Right forelimb (tissue), 1 donor: ENCODE measurements around the gene JOSD2.

Source experiments
- DNase-seq: peaks from one replicate; pipeline ENCODE4 v3.0.0-alpha.2; 2018

Gene JOSD2, protein sequence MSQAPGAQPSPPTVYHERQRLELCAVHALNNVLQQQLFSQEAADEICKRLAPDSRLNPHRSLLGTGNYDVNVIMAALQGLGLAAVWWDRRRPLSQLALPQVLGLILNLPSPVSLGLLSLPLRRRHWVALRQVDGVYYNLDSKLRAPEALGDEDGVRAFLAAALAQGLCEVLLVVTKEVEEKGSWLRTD

DNA sequence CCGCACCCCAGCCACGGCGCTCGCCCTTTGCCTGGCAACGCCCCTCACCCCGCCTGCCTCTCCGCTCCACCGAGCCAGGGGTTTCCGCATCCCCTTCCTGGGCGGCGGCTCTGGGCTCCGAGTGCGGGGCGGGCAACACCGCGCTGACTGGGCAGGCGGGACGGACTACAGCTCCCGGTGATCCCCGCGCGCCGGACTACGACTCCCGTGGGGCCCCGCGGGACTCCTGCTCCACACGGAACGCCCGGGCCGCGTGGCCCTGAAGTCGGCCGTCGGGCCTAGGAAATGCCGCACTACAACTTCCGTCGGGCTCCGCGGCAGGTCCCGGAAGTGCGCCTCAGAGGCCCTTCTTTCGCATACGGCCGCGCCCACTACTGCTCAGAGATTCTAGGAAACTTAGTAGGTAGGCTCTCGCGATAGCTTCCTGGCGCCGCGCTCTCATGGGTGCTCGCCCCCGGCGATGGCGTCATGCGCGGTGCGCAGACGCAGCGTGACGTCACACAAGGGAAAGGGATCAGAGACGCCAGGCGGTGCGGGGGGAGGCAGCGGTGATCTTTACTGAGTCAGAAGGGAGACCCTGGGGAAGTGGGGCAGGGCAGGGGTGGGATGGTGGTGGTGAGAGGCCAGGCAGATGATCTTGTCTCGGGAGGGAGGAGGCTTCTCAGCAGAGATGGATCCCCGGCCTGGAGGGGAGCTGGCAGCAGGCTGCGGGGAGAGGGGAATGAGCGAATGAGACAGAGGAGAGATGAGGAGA, at the start of gene JOSD2:
JOSD2 (minus strand) TSS at position 123 of the 754 bp plus-strand sequence. CDS start 760 bp downstream, outside the sequence.
- peak; percentile 98 for DNase-seq

- no peak for DNase-seq
These were observed 48.6 kb upstream of the JOSD2 start for GRCh38 chr19:50559636-50560035.

DNA sequence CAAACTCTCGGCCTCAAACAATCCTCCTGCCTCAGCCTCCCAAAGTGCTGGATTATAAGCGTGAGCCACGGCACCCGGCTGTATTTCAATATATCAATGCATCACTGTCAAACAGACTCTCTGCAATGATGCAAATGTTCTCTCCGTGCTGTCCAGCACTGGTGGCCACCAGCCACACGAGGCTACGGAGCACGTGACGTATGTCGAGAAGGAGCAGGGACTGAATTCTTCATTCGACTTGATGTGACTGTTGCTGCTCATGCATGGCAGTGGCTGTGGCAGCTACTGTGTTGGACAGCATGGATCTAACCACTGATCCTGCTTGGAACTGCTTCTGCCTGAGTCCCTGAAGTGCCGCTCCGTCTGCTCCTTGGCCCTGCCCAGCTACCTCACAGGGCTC, 47.5 kb upstream of the JOSD2 start:
- DNase-seq: no peak

DNA sequence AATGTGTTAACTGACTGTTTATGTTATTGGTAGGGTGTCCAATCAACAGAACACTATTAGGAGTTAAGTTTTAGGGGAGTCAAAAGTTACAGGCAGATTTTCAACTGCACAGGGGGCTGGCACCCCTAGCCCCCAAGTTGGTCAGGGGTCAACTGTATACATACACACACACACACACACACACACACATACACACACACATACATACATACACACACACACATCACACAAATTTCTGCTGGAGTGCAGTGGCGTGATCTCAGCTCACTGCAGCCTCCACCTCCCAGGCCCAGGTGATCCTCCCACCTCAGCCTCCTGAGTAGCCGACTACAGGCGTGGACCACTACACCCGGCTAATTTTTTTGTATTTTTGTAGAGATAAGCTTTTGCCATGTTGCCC, 47.0 kb upstream of the JOSD2 start:
- no peak for DNase-seq

DNA sequence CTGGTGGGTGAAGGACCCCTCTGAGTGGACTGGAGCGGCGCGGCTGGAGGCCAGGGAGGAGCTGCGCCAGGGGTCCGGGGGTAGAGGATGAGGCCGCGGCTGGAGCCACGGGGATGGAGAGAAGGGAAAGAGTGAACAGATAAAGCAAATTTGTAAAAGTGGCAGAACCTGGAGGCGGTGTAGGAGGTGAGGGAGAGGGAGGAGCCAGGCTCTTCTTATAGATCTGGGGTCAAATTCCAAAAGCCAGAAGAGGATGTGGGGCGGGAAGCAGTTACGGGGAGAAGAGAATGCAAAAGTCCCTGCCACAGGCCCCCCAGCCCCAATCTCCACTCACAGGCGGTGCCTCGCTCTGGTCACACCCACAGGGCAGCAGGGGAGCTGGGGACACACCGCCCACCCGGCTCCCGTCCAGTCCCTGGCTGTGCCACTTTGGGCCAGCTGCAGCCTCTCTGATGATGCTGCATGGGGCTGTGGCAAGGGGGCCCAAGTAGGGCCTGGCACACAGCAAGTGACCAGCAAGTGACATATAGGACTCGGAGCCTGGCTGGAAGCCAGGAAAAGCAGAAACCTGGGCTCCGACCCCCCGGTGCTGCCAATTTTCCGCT, 46.1 kb upstream of the JOSD2 start:
- no peak for DNase-seq

DNA sequence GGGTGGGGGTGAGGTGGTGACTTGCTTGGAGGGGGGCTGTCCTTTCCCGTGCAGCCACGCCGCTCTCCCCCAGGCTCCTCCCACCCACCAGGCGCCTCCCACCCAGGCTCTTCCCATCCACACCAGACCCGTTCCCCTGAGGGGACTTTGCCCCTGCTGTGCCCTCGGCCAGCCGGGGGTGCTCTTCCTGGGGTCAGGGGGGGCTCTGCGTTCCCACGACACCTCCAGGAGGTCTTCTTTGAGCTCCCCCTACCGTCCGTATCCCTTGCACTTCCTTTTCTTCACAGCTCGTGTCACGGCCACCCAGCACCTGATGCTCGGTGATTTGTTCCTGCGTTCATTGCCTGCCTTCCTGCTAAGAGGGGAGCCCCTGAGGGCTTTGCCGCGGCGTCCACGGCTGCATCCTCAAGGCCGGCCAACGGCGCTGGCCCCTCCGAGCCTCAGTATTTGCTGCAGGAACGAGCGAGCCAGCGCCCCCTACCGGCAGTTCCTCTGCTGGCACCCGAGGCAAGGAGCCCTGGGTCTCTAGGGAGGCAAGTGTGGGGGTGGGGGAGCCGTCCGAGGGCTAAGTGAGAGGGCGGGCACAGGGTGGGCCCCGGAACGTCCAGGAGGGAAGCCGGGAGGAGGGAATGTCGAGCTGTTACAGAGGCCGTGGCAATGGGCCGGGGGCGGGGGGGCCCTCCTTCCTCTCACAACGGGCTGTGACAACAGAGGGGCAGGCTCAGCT, 45.5 kb upstream of the JOSD2 start:
- peak; percentile 88 for DNase-seq

GRCh38 chr19:50555450-50556281, 44.7 kb upstream of the JOSD2 start:
- DNase-seq: no peak

DNA sequence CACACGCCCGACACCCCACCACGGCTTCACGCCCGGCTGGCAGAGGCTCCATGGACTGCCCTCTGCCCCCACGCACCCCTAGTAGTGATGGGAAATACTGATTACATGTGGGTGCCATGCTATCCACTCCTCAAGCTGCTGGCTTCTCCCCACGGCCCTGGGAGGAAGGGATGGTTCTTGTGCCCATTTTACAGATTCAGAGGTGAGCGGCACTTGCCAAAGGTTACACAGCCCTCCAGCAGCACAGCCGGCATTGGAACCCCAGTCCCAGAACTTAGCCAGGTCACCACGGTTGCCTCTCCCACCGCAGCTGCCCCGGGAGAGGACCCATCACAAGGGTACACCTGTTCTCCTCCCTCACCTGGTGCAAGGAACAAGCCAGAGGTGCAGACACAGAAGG, 44.0 kb upstream of the JOSD2 start:
- DNase-seq: no peak

GRCh38 chr19:50554212-50554611, 43.2 kb upstream of the JOSD2 start:
- no peak for DNase-seq

GRCh38 chr19:50553134-50553703, 42.2 kb upstream of the JOSD2 start:
- no peak for DNase-seq

GRCh38 chr19:50552540-50552939, 41.5 kb upstream of the JOSD2 start:
- DNase-seq: no peak

DNA sequence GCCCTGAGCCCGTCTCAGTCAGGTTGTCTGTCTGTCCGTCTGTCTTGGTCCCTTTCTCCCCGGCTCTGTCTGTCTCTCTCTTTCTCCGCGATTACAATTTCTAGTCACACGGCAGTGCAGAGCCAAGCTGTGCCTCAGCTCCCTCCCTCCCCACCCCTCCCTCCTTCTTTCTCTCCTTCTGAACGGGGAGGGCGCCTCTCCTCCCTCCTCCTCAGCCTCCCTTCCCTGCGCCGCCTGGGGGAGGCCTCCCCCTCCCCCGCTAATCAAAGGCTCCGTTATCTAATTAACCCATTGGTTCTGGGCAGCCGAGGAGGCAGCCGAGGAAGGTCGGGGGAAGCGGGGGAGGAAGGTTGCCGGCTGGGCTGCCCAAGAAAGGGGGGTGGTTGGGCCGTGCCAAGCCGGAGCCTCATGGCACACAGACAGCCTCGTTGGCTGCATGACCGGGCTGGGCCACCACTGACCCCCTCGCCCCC, 40.8 kb upstream of the JOSD2 start:
- no peak for DNase-seq

DNA sequence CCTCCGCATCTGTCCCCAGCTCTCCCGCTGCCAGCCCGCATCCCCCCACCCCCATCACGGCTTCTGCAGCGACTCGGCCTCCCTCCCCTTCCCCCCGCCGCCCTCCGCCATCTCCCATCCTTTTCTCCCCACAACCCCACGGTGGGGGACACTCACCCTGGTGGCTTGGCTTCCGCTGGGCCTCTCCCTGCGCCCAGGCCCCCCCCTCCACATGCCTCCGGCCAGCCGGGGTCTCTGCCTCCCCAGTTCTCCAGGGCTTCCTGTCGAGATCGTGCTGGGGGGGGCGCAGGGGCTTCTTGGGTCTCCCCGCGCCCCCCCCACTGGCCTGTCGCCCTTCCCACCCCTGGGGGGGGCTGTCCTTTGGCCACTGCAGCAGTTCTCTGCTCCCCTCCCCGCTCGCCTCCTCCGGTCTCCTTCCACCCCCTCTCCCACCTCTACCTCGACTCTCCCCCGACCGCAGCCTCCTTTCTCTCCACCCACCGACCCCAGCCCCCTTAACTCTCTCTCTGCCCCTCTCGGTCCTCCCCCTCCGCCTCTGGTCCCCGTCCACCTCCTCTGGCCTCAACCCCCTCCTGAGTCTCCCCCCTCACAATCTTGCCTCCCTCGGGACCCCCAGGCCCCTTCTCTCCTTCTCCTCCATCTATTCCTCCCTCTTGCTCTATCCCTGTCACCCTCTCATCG, 40.2 kb upstream of the JOSD2 start:
- no peak for DNase-seq

DNA sequence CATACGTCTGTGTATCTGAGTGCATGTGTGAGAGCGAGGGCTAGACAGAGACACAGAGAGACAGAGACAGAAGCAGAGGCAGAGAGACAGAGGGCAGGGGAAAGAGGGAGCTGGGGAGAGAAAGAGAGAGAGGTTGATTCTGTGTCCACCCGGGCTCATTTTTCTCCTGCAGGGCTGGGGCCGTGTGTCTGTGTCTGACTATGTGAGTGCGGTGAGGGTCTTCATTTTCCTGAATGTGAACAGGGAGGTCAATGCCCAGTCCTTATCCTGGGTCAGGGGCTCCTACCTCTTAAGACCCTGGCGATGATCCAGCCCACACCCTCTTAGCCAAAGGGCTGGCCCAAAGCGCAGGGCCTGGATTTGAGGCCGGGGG, 39.6 kb upstream of the JOSD2 start:
- DNase-seq: no peak

- DNase-seq: no peak
These were observed 39.1 kb upstream of the JOSD2 start for GRCh38 chr19:50549927-50550593.

DNA sequence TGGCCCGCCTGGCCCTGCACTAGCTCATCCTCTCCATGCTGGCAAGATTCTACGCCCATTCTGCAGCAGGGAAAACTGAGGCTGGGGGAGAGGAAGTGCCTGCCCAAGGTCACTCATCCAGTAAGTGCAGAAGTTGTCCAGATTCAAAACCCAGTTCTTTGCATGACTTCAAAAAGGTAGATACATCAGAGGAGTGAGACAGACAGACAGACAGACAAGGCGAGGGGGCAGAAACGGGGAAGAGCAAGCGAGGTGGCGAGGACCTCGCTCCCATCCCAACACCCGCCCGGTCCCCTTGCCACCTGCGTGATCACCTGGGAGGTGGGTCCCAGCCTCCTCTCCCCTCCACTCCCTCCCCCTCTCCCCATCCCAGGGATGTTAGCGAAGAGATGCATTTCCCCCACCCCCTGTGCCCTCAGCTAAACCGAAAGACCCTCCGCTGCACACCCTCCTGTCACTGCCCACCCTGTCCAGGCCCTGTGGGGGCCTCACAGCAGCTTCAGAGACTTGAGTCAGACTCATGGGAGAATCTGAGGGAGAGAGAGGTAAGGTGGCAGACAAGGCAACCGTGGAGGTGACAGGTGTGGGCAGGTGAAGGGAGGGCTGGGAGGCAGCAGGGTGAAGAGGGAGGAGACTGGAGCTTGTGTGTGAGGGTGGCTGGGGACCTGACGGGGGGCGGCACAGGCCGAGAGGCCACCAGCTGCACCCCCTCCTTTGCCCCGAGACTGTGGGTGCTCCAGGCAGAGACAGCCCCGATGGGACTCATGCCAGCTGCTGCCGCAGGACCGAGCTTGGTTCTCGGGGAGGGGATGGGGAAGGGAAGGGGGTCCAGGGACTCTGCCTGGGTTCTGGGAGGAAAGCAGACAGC, 38.3 kb upstream of the JOSD2 start:
- DNase-seq: no peak

DNA sequence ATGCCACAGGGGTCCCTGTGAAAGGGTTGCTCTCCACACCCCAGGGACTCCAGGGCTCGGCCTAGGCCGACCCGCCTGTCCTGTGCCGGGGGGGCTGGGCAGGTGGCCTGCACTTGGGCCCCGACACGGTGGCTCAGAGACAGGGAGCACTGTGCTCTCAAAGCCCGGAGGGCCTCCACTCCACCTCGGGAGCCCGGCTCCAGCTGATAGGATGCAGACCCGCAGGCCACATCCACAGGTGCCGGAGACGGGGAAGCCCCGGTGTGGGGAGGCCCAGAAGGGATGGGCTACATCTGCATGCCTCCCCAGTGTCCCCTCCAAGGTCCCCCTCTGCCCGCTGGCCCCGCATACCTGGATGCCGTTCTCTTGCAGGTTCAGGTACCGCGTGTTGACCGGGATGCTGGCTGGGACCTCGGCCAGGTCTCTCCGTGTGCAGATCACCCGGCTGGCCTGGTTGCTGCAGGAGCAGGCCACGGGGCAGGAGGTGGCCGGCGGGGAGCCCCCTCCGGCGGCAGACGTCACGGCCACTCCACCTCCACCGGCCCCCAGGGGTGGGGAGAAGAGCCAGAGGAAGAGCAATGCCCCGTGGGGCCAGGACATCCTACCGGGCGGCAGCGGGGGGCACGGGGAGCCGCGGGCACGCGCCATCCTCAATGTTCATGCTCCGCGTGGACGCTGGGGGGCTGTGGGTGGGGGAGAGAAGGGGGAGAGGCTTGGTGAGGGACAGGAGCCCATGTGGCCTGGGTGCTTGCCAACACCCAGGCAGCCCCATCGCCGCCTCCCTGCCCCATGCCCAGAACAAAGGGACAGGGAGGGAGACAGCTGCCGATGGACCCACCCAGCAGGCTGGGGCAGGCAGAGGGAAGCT, 37.4 kb upstream of the JOSD2 start:
- no peak for DNase-seq

DNA sequence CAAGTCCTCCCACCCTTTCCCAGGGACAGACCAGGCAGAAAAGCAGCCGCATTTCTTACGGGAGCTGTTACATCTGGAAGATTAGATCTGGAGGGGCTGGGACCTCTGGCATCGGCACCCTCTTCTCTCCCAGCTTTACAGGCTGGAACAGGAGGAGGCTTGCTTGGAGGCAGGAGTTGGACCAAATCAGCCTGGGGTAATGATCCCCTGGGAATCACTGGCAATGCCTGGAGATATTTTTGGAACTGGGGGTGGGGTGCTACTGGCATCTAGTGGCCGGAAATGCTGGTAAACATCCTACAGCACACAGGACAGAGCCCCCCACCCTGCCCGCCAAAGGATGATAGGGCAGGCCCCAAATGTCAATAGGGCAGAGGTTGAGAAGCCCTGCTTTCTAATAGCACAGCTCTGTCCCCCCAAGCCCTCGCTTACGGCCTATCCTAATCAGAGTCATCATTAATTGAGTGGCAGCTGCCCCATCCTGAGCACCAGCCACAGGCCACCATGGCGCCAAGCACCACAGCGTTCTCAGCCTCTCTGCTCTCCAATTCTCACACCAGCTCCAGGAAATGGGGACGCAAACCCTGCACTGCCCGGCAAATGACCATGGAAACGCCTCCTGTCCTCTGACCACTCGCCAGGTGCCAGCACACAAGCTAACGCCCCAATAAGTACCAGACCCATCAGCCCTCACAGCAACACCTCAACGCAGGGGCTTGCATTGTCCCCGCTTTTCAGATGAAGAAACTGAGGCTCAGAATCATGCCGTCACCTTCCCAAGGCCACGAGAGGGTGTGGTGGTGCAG, 36.6 kb upstream of the JOSD2 start:
- no peak for DNase-seq
